CD14-positive monocyte (primary cell): Measurements from ENCODE around the gene NDE1. TPM values are rescaled to one million over a fixed set of nuclear protein-coding genes. Genes with fewer than 3 reads are reported as not detected.

ENCODE experiments used
- DNase-seq, 3 donors: peaks; one replicate each; pipeline ENCODE4 v3.0.0-alpha.2; 2011 to 2022
- H2AFZ ChIP-seq: 2 replicates; pipeline ENCODE4 v1.6.0; 2012; ENCODE audit warnings: mild to moderate bottlenecking, low read depth, low read length, inconsistent platforms; ENCODE audit not compliant: insufficient read depth, poor library complexity, severe bottlenecking
- H3K27ac ChIP-seq, 2 donors: 1 replicate in 1 of 2; 2 replicates in 1 of 2; pipeline ENCODE4 v1.5.1; 2012 to 2013; ENCODE audit warnings: low read length in 2 of 2, control low read depth in 1 of 2, inconsistent platforms in 1 of 2, low read depth in 1 of 2, mild to moderate bottlenecking in 1 of 2
- H3K27me3 ChIP-seq, 2 donors: one replicate each; pipeline versions ENCODE4 v1.6.0 to v1.6.1; 2011 to 2013; ENCODE audit warnings: low read length in 2 of 2; ENCODE audit not compliant: control insufficient read depth in 2 of 2, insufficient read depth in 2 of 2
- H3K36me3 ChIP-seq, 2 donors: replicated peaks in 1 of 2; 1 replicate in 1 of 2; 2 replicates in 1 of 2; pipeline versions ENCODE4 v1.5.1 to v1.6.1; 2012 to 2013; ENCODE audit warnings: low read length in 2 of 2, control low read depth in 1 of 2, inconsistent platforms in 1 of 2, mild to moderate bottlenecking in 1 of 2; ENCODE audit not compliant: insufficient read depth in 2 of 2, control insufficient read depth in 1 of 2
- H3K4me1 ChIP-seq, 2 donors: 1 replicate in 1 of 2; 2 replicates in 1 of 2; pipeline versions ENCODE4 v1.5.1 to v1.6.1; 2012 to 2013; ENCODE audit warnings: low read length in 2 of 2, control low read depth in 1 of 2, inconsistent platforms in 1 of 2, mild to moderate bottlenecking in 1 of 2, moderate library complexity in 1 of 2; ENCODE audit not compliant: insufficient read depth in 2 of 2, control insufficient read depth in 1 of 2
- H3K4me2 ChIP-seq: replicated peaks from 2 replicates; pipeline ENCODE3; 2012; ENCODE audit warnings: low read length, moderate library complexity, mild to moderate bottlenecking; ENCODE audit not compliant: poor library complexity, severe bottlenecking; ENCODE audit errors: extremely low read depth
- H3K4me3 ChIP-seq, 3 experiments: fragments of 200-600 bp in 1 of 3; sonication (generic) in 1 of 3; replicated peaks in 1 of 3; 1 replicate in 2 of 3; 2 replicates in 1 of 3; pipeline ENCODE4 v1.5.1; 2011 to 2013; ENCODE audit warnings: low read length in 3 of 3, mild to moderate bottlenecking in 3 of 3, control low read depth in 2 of 3, low read depth in 2 of 3, inconsistent platforms in 1 of 3, moderate library complexity in 1 of 3
- H3K79me2 ChIP-seq: 2 replicates; pipeline ENCODE4 v1.6.0; 2012; ENCODE audit warnings: mild to moderate bottlenecking, control low read depth, inconsistent platforms, low read length, moderate library complexity; ENCODE audit not compliant: insufficient read depth
- H3K9ac ChIP-seq: 2 replicates; pipeline ENCODE4 v1.6.0; 2017; ENCODE audit warnings: low read length, mild to moderate bottlenecking; ENCODE audit not compliant: insufficient read depth, poor library complexity, severe bottlenecking
- H3K9me3 ChIP-seq, 2 donors: replicated peaks in 1 of 2; 1 replicate in 1 of 2; 2 replicates in 1 of 2; pipeline versions ENCODE4 v1.5.1 to v1.6.1; 2012 to 2013; ENCODE audit warnings: low read length in 2 of 2, control low read depth in 1 of 2; ENCODE audit not compliant: control insufficient read depth in 1 of 2, insufficient read depth in 1 of 2
- H4K20me1 ChIP-seq: 2 replicates; pipeline ENCODE4 v1.6.0; 2012; ENCODE audit warnings: mild to moderate bottlenecking, low read length, control low read depth, moderate library complexity; ENCODE audit not compliant: insufficient read depth
- H3K27ac Mint-ChIP-seq, 7 donors: one replicate each; pipeline ENCODE4 v1.8.0; 2020; ENCODE audit warnings: mild to moderate bottlenecking in 7 of 7, mixed read lengths in 7 of 7, moderate library complexity in 6 of 7, inconsistent platforms in 2 of 7
- H3K27me3 Mint-ChIP-seq, 3 donors: one replicate each; pipeline ENCODE4 v1.8.0; 2021 to 2022; ENCODE audit warnings: low read depth in 3 of 3, mild to moderate bottlenecking in 3 of 3, mixed read lengths in 3 of 3, moderate library complexity in 3 of 3, inconsistent platforms in 1 of 3
- H3K36me3 Mint-ChIP-seq, 2 donors: one replicate each; pipeline ENCODE4 v1.8.0; 2020; ENCODE audit warnings: mixed read lengths in 2 of 2, inconsistent platforms in 1 of 2, mild to moderate bottlenecking in 1 of 2
- H3K4me1 Mint-ChIP-seq: one replicate; pipeline ENCODE4 v1.8.0; 2020; ENCODE audit warnings: mild to moderate bottlenecking, mixed read lengths
- H3K4me3 Mint-ChIP-seq, 2 donors: one replicate each; pipeline ENCODE4 v1.8.0; 2020; ENCODE audit warnings: mild to moderate bottlenecking in 2 of 2, mixed read lengths in 2 of 2, moderate library complexity in 1 of 2
- H3K9me3 Mint-ChIP-seq, 7 donors: one replicate each; pipeline ENCODE4 v1.8.0; 2020 to 2022; ENCODE audit warnings: mixed read lengths in 7 of 7, mild to moderate bottlenecking in 6 of 7, moderate library complexity in 6 of 7, inconsistent platforms in 2 of 7
- WGBS: methylation state at CpG from one replicate; pipeline ENCODE4 v1.1.5; 2013; ENCODE audit warnings: missing lambda C conversion rate; ENCODE audit not compliant: insufficient coverage; 5-methylcytosine and 5-hydroxymethylcytosine counted together
- intact Hi-C, 2 donors: fragments of 100-400 bp; cut with micrococcal nuclease; formaldehyde crosslinking; loops; one replicate each; pipeline versions ENCODE4 v1.15.0 to v1.15.1; 2023
- polyA plus RNA-seq, 3 donors: library from polyadenylated mRNA; depleted of rRNA in 1 of 3; unstranded in 2 of 3; stranded (reverse) in 1 of 3; fragments of 300-500 nt in 2 of 3; fragments of >200 nt in 1 of 3; fragmentation: Illumina TruSeq in 2 of 3; gene quantifications; 1 replicate in 2 of 3; 2 replicates in 1 of 3; pipeline ENCODE4 v1.2.3, GENCODE V29; 2012 to 2021
- TF ChIP-seq, protein P1 (sequence below): fragments of 200-600 bp; IDR thresholded peaks from one replicate; pipeline ENCODE4 v1.8.0; 2022; ENCODE audit warnings: antibody characterized with exemption, mild to moderate bottlenecking

Gene NDE1
- polyA plus RNA-seq, 3 donors: 26.0 to 47.8 (median 28.0) TPM

DNA sequence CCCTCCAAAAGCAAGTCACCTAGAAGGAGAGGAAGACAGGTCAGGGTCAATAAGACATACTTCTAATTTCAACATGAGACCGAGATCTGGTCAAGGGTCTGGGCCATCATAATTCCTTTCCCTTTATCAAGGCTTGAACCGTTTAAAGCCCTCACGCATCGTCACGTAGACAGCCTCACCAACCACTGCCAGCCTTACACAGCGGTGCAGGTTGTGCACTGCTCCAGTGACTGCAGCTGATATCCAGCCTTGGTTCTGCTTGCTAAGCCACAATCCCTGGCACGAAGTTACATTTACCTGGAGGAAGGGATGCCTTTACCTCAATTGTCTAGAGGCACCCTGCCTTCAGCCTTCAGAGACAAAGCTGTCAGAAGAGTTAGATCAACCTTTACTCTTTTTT is 121.6 kb downstream of the NDE1 start:
- intact Hi-C loops: no loop called here
- Histone ChIP-seq H3K4me1 (no peaks in the 10 kb centered on the region), H3K36me3 (no peaks in the 10 kb centered on the region), H3K4me2 (no peak overlapping the region), H3K9me3 (peaks cover 0 to 10% of the 10 kb centered on the region in 2 donors), H3K79me2 (no peaks in the 10 kb centered on the region), H3K27me3 (no peaks in the 10 kb centered on the region), H3K9ac (no peak overlapping the region), H3K27ac (no peak overlapping the region), H3K4me3 (no peak overlapping the region), H4K20me1 (no peaks in the 10 kb centered on the region), H2AFZ (no peak overlapping the region)
- H3K27ac Mint-ChIP-seq: no peak overlapping the region
- no peaks in the 10 kb centered on the region for H3K4me1 Mint-ChIP-seq
- no peak for DNase-seq
- peaks cover 0 to 5% (median 3%) of the 10 kb centered on the region in 3 donors for H3K27me3 Mint-ChIP-seq
- no peak overlapping the region for H3K4me3 Mint-ChIP-seq
- TF ChIP-seq, protein P1, sequence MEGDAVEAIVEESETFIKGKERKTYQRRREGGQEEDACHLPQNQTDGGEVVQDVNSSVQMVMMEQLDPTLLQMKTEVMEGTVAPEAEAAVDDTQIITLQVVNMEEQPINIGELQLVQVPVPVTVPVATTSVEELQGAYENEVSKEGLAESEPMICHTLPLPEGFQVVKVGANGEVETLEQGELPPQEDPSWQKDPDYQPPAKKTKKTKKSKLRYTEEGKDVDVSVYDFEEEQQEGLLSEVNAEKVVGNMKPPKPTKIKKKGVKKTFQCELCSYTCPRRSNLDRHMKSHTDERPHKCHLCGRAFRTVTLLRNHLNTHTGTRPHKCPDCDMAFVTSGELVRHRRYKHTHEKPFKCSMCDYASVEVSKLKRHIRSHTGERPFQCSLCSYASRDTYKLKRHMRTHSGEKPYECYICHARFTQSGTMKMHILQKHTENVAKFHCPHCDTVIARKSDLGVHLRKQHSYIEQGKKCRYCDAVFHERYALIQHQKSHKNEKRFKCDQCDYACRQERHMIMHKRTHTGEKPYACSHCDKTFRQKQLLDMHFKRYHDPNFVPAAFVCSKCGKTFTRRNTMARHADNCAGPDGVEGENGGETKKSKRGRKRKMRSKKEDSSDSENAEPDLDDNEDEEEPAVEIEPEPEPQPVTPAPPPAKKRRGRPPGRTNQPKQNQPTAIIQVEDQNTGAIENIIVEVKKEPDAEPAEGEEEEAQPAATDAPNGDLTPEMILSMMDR: no peak
- WGBS: 97% methylated on average over 5 of the region's 7 CpGs
- no peaks in the 10 kb centered on the region for H3K36me3 Mint-ChIP-seq
- H3K9me3 Mint-ChIP-seq: peaks cover 0 to 15% (median 9%) of the 10 kb centered on the region in 7 donors

DNA sequence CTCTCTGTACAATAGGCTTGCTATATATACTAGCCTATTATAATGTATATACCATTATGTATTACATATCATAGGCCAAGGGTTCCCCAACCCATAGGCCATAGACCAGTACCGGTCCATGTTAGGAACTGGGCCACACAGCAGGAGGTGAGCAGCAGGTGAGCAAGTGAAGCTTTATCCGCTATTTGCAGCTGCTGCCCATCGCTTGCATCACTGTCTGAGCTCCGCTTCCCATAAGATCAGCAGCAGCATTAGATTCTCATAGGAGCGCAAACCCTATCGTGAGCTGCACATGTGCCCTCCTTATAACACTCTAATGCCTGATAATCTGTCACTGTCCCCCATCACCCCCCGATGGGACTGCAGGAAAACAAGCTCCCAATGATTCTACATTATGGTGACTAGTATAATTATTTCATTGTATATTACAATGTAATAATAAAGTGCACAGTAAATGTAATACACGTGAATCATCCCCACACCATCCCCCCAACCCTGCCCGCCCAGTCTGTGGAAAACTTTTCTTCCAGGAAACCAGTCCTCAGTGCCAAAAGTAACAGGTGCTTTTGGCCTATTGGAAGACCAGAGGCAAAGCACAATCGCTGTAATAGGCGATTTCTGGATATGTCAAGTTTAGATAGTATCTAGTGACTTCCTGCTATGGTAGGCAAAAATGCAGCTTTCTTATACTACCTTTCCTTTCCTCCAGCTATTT is 122.7 kb downstream of the NDE1 start:
- no peak overlapping the region for H2AFZ ChIP-seq
- DNase-seq: no peak
- H3K4me3 ChIP-seq: no peak overlapping the region
- peaks cover 0 to 2% of the 10 kb centered on the region in 2 donors for H3K27me3 ChIP-seq
- H3K27ac ChIP-seq: no peak overlapping the region
- TF ChIP-seq, protein P1: no peak
- H4K20me1 ChIP-seq: no peaks in the 10 kb centered on the region
- 96% methylated on average over 5 of the region's 11 CpGs for WGBS
- no peaks in the 10 kb centered on the region for H3K36me3 ChIP-seq
- H3K4me1 Mint-ChIP-seq: no peaks in the 10 kb centered on the region
- no peak overlapping the region for H3K9ac ChIP-seq
- H3K27me3 Mint-ChIP-seq: peaks cover 0 to 6% (median 2%) of the 10 kb centered on the region in 3 donors
- H3K4me1 ChIP-seq: no peaks in the 10 kb centered on the region
- no peak overlapping the region for H3K27ac Mint-ChIP-seq
- intact Hi-C loops: no loop called here
- H3K9me3 Mint-ChIP-seq: peaks cover 0 to 15% (median 9%) of the 10 kb centered on the region in 7 donors
- no peak overlapping the region for H3K4me2 ChIP-seq
- H3K79me2 ChIP-seq: no peaks in the 10 kb centered on the region
- peaks cover 0 to 10% of the 10 kb centered on the region in 2 donors for H3K9me3 ChIP-seq
- H3K4me3 Mint-ChIP-seq: no peak overlapping the region
- H3K36me3 Mint-ChIP-seq: no peaks in the 10 kb centered on the region
